Cerebellar nuclear complex (tissue), 1 donor: ENCODE data around the gene MLLT1.

Experiments used
- DNase-seq, 2 experiments: peaks; one replicate each; lab custom pipeline; 2025; lab: John Stamatoyannopoulos, UW

The MLLT1 gene

GRCh38 chr19:6259312-6259861, 20.4 kb downstream of the MLLT1 start:
- no peak for DNase-seq

DNA sequence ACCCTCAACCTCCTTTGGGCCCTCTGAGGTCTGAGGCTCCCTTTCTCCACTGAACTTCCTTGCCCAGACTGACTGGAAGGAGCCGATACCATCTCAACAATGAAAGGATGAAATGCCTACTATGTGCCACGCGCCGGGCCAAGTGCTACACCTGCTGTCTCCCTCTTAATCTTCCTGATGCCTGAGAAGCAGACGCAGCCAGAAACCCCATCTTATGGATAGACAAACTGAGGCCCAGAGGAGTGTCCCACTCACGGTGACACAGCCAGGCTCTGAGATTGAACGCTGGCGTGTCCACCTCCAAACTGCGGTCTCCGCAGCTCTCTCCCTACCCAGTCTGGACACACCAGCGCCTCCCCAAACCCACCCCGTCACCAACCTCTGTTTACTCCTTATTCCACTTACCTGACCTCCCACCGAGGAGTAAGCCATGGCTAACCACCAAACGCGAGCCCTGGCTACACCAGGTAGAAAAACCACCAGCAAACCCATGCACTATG, 20.9 kb downstream of the MLLT1 start:
- DNase-seq, result no peak

DNA sequence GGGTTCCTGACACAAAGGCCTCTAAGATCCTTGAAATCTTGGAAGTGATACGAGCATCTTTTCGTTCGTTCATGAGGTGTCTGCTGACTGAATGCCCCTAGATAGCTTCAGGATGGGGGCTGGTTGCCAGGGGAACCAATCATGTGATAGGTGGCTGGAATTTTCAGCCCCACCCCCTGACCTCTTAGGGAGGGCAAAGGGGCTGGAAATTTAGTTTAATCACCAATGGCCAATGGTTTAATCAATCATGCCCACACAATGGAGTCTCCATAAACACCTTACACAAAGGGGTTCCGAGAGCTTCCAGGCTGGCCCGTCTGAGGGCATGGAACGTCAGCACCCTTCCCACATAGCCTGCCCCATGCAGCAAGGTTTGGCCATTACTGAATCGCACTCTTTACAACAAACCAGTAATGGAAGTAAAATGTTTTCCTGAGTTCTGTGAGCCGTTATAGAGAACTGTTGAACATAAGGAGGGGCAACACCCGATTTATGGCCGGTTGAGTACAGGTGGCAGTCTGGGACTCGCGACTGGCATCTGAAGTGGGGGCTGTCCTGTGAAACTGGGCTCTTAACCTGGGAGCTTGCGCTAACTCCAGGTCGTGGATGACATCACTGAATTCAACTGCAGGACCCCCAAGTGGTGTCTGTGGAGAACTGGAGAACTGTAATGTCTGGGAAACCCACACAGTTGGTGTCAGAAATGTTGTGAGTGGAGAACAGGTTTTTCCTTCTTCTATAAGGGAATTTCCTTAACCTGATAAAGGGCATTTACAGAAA, 25.6 kb downstream of the MLLT1 start:
- no peak for DNase-seq

DNA sequence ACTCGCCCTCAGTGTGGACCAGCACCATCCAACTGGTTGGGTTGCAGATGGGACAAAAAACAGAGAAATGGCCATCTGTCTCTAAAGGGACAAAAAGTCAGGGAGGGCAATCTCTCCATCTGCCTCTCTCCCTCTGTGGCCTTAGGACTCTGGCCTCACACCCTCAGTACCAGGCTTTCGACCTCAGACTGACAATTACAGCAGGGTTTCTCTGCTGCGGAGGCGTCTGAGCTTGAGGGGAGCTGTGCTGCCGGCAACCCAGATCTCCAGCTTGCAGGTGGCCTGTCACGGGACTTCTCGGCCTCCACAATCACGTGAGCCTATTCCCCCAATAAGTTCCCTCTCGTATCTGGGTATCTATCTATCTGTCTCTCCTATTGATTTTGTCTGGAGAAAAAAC, 27.7 kb downstream of the MLLT1 start:
- DNase-seq, result peak; percentile 49 to 67

- no peak for DNase-seq
These were observed 28.9 kb downstream of the MLLT1 start for GRCh38 chr19:6250909-6251308.

- DNase-seq, result no peak
These were observed 29.7 kb downstream of the MLLT1 start for GRCh38 chr19:6250024-6250615.

DNA sequence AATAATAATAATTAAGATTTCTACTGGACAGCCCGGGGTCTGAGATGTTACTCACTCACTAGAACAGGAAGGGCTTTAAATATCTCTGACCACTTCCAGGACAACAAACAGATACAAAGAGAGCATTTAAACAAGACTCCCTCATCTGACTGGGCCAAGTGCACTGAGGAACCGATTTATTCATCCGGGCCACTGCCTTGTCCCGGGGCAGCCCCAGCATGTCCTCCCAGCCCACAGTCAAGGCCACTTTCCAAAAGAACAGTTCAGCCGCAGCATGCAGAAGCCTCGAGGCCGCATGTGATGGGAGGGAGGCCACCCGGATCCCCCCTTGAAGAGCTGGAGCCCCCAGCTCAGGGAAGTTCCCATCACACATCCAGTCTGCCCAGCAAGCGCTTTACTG, 30.5 kb downstream of the MLLT1 start:
- DNase-seq, result no peak

- DNase-seq, result no peak
These were observed 30.9 kb downstream of the MLLT1 start for GRCh38 chr19:6248844-6249243.

DNA sequence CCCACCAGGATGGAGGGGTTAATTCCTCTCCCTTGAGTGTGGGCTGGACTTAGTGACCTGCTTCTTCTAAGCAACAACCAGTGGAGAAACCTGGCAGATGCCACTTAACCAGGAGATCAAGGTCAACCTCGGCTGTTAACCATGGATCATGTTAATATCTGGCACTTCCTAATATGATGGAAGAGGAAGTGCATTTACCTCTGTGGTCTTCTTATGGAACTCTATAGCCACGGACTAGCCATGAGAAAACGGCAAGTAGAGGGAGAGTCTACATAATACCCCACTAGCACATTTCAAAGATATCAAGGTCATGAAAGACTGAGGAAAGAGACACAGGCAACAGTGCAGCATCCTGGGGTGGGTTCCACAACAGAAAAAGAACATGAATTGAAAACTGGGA, 31.4 kb downstream of the MLLT1 start:
- DNase-seq, result no peak

- no peak for DNase-seq
These were observed 32.8 kb downstream of the MLLT1 start for GRCh38 chr19:6247007-6247288.

- no peak for DNase-seq
These were observed 33.4 kb downstream of the MLLT1 start for GRCh38 chr19:6246174-6247006.

- DNase-seq, result peak in 1 of 2 experiments; percentile 28
These were observed 37.1 kb downstream of the MLLT1 start for GRCh38 chr19:6242677-6243076.

GRCh38 chr19:6241680-6242377, 37.9 kb downstream of the MLLT1 start:
- DNase-seq, result peak in 1 of 2 experiments; percentile 20

DNA sequence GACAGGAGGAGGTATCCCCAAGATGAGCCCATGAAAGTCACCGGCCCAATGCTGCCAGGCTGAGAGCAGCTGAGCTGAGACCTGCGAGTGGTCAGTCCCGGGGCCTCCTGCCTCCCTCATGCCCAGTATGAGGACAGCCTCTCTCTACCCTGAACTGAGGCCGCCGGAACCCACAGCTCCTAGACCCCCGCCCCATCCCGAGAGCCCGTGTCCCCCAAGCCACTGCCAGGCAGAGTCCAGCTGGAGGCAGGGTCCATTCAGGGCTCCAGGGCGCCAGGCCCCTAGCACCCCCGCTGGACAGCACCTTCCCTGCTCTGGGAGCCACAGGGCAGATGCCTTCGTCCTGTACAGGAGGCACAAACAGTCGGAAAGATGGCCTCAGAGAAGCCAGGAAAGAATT, 38.7 kb downstream of the MLLT1 start:
- no peak for DNase-seq

DNA sequence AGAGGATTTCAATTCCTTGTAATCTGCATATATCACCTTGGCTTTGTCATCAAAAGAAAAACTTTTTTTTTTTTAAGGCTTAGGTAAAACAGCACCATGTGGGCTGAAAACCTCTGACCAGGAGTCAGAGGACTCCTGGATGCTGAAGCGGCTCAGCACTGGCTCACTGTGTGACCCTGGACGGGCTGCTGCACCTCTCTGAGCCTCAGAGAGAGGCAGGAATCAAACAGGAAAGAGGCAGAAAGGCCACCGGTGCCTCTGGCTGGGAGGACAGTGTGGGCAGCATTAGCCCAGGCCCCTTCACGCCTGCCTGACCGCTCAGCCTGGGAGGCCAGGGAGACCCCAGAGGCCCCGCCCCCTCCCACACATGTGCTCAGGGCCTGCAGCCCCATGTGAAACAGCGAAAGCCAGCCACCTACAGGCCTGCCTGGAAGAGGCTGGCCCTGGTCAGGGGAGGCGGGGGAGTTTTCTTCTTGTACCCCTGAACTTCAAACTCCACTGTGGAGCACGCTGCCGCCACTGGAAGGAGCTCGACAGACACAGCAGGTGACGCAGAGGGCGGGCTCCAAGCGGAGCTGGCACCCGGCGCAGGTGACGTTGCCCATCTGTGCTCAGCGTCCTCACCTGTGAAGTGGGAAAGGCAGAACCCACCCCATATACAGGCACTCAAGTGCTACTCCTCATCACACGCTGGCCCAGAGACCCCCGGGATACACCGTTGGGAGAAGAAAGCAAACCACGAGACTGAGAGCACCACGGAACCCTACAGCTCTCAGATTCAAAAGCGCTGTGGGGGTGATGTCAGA, 39.7 kb downstream of the MLLT1 start:
- no peak for DNase-seq

- DNase-seq, result no peak
These were observed 40.4 kb downstream of the MLLT1 start for GRCh38 chr19:6239401-6239844.

DNA sequence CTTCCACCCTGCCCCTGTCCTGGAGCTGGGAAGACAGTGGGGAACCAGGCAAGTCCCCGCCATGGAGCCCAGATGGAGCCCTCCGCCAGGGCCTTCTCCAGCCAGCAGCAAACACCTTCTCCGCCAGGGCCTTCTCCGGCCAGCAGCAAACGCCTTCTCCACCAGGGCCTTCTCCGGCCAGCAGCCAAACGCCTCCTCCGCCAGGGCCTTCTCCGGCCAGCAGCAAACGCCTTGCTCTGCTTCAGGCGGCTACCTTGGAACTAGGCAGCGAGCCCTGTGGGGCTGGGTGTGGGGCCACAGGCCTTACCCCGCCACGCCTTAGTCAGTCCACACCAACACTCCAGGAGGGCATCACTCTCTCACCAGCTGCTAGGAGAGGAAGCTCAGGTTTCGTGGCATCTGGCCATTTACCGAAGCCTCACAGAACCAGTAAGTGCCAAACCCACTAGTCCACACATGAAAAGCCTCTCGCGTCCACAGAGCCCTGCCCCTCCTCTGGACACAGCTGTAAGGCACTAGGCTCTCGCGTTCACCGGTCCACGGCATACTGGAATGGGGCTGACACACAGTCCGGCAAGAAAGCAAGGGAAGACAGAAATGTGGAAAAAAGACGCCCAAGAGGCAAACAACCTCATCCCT, 41.0 kb downstream of the MLLT1 start:
- DNase-seq, result no peak

DNA sequence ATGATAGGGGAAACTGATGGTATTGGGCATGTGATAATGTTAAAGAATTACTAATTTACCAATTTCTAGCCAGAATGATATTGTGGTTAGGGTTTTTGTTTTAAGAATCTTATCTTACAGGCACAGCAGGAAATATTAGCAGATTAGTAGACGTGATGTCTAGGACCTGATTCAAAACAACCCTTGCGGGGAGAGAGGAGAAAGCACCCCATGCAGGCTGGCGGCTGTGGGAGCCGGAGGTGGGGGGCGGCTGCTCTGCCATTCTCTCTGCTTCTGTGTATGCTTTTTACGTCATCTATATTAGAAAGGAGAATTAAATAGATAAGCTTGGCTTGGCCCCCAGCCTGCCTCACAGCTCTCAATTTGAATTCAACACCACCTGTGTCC, 41.5 kb downstream of the MLLT1 start:
- DNase-seq, result no peak

DNA sequence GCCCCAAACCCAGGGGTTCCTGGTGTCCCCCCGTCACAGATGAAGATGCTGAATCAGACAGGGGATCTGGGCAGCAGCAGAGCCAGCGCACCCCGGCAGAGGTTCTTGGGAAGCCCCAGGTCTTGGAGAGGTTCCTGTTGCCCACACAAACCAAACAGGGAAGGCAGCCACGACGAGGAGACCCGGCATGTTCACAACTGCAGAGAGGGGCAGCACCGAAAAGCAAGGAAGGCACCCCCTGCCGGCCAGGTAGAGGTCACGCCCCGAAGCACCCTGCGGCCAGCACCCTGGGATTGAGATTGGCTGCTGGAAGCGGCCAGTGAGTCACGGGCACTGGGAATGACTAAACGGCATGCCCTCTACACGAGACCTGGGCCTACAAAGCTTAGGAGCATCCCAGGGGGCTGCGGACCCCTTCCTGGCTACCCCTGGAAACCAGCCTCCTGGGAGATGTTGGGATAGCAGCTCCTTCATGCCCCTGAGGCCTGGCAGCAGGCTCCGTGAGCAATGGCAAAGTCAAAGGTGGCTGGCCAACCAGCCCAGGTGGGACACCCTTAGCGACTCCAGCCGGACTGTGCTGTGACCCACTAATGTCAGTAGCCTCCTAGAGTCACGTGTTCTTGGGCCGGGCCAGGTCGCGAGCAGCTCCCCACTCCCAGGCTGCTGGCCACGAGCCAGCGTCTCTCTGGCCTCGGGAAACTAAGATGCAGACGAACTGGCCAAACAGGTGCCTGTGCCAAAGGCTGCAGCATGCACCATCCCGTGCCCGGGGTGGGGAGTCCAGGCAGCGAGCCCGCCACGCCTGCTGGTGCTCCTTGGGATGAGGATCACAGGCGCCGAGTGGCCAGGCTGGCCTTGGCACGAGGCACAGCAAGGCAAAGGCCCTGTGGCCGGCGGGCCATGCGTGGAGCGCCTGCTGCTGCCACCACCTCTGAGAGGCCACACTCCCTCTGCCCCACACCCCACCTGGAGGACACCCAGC, 43.2 kb downstream of the MLLT1 start:
- peak in 1 of 2 experiments; percentile 57 for DNase-seq
